ENCODE results near the gene GATAD2A.

Gene GATAD2A

DNA sequence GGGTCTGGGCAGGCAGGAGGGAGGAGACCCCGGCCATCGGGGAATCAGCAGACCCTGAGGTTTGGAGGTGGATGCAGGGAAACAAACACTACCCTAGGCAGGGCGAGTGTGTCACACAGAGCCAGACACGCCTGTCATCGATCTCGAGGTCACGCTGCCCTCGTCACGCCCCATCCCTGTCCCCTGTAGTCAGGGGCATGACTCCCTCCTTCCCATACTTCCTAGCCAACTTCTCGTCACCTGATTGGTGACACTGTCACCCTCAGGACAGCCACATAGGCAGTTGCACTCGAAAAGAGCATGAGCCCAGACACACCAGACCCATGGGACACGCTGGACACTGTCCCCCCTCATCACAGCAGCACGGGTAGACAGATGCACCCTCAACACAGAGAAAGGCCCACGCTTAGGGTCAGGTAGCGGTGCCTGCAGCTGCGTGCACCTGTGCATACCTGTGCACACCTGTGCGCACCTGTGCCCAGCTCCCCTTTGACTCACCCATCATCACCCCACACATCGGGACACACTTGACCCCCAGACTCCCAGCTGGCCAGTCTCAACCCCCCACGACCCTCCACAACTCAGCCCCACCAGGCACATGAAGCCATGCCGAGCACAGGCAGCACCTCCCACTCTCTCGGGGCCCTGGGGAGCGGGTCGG, 144.5 kb downstream of the GATAD2A start:
- DNase-seq = no peak

DNA sequence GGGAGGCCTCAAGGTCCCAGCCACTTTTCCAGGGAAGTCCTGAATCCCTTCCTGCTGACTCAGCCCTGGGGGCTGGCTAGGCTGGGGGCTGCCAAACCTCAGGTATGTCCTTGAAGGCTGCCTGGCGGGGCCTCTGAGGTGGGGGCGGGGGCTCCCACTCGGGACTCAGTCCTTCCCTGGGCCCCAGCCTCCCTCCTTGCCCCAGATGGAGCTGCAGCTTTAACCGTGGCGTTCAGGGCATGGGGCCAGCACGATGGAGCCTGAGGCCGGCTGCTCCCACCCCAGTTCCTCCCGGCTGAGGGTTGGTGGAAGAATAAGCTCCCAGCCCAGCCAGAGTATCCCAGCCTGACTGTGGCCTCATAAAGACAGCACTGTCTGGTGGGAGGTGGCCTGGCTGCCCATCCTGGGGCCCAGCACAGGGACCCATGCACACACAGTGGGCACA, 145.0 kb downstream of the GATAD2A start:
- DNase-seq = no peak

DNA sequence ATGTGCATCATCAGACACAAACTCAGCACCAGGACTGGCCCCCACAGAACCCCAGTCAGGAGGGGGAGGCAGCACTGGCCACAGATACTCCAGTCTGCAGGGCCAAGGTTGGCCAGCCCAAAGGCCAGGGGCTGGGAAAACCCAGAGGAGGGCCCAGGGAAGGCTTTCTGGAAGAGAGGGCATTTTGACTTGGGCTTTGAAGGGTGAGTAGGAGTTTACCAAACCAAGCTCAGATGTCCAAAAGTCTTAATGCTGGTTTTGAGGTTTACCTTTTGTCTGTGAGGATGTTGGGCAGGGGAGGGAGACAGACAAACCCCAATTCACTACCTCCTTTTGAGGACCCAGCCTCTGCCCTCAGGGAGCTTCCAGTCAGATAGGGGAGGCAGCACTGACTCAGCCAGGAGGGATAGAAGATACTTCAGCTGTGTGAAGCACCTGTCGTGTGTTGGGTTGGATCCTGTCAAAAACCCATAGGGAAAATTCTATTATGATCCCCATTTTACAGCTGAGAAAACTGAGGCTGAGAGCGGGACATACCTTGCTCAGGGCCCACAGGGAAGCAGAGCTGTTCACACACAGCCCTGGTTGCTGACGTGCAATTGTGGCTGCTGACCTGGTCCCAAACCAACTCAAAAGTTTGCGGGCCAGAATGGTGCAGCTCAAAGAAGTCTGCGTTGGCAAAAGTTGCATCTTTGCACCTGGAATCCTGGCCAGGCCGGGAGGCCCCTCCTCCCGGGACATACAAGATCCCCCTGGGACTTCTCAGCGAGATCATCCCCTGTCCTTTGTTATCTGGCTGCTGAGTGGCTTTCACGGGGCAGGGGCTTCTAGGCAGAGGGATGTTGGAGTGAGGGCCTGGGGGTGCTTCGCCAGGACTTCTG, 145.7 kb downstream of the GATAD2A start:
- DNase-seq = no peak

DNA sequence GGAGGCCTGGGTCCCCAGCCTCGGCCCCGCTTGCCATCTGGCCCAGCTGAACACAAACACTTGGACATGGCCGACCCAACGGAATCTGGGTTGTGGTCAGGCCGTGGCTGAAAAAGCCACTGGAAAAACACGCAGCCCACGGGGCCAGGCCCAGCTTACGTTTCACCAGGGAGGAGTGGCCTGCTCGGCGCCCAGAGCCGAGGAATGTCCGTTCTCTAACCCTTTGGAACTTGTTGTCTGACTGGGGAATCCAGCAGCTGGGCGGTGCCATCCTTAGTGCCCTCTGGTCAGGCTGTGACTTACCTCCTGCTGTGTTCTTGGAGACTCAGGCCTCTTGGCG, 146.3 kb downstream of the GATAD2A start:
- no peak for DNase-seq

DNA sequence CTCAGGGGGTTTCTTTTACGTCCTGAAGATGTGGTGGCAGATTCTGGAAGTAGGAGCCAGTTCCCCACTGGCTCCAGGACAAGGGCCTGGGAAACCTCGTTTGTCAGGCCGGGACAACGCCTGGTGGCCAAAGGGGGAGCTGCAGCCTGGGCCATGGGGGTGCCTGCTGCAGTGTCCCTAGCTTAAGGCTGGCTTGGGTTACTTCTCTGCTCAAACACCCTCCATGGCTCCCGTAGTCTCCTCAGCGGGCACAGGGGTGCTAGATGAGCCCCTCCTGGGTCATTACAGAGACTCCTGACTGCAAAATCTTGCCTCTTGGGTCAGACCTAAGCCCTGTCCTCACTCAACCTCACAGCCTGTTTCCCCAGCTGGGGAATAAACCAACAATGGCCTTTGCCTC, 147.3 kb downstream of the GATAD2A start:
- DNase-seq = peak; percentile 43

DNA sequence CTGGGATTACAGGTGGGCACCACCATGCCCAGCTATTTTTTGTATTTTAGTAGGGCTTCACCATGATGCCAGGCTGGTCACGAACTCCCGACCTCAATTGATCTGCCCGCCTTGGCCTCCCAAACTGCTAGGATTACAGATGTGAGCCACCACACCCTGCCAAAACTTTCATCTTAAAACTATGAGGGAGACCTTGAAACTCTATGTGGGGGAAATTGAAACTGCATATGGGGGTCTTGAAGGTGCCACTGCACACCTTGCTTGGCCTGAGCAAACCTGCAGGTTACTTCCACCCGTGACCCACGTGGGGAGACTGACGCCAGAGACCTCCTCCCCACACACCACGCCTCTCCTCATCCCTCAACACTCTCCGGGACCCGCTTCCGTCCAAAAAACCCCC, 148.2 kb downstream of the GATAD2A start:
- DNase-seq = no peak

DNA sequence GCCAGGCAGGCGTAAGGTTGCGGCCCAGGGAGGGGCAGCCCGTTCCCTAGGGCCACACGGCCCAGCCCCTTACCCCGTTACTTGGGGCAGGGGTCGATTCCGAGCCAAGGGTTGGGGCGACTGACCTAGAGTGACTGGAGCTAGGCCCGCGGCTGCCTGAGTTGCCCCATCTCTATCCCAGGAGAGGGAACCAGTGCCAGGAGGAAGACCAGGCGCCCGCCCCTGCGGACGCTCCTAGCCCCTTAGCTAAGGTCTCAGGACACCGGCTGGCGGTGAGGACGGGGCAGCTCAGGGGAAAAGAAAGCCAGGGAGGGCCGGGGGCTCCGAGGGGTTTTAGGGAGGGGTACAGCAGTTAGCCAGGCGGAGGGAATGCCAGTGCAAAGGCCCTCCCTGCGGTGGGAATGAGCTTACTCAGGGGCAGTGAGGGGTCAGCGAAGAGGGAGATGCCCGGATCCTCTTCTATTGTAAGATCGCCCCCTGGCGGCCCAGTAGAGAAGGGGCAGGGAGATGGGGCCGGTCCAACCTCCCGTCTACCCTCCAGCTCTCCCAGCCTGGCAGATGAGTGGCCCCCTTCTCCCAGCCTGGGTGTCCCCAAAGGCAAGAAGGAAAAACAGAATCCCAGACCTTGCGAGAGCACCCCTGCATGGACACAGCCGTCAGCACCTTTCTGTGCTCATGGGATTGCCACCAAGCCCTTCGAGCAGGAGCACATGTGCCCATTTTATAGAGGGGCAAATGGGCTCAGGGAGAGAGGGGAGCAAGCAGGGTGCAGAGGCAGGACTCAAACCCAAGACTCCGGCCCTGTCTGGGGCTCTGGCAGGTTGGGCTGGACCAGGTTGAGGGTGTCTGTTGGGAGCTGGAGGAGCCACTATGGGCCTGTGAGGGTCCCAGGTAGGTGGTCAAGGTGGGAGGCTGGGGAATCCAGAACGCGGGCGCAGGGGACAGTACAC, 148.9 kb downstream of the GATAD2A start:
- peak; percentile 78 for DNase-seq

DNA sequence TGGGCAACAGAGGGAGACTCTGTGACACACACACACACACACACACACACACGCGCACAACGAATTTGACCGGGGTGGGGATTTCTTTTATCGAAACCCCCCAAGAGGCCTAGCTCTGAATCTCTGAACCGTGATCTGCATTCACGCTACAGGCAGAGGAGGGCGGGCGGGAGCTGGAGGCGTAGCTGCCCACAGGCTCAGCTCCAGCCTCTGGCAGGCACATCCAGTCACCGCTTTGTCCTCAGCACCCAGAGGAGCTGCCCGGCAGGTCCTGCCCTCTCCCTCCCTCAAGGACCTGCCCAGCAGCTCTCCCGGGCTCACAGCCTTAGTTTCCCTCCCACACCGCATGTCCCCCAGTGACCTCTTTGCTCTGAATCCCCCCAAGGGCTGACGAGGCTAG, 152.6 kb downstream of the GATAD2A start:
- no peak for DNase-seq

All from suppressor macrophage treated with lipopolysaccharide for 4 hours (primary cell).